Lower lobe of right lung (tissue), 2 donors: Measurements from ENCODE around the gene SLAMF9. TPM values are rescaled to one million over a fixed set of nuclear protein-coding genes. Genes with fewer than 3 reads are reported as not detected.

Experiments
- ATAC-seq, 2 donors: fragments of 200-7000 bp; cut with Tn5 transposase; one replicate each; pipeline ENCODE4 v1.9.1; 2020 to 2022; ENCODE audit warnings: mild to moderate bottlenecking in 2 of 2, moderate library complexity in 2 of 2
- DNase-seq: peaks from one replicate; pipeline ENCODE4 v3.0.0-alpha.2; 2020
- H3K27ac ChIP-seq: fragments of 200-600 bp; one replicate; pipeline ENCODE4 v1.8.0; 2022
- H3K27me3 ChIP-seq: fragments of 200-600 bp; one replicate; pipeline ENCODE4 v1.8.0; 2022; ENCODE audit warnings: low read depth
- H3K36me3 ChIP-seq: fragments of 200-600 bp; one replicate; pipeline ENCODE4 v1.8.0; 2022; ENCODE audit warnings: mild to moderate bottlenecking
- H3K4me1 ChIP-seq: fragments of 200-600 bp; one replicate; pipeline ENCODE4 v1.8.0; 2022
- H3K4me3 ChIP-seq: fragments of 200-600 bp; one replicate; pipeline ENCODE4 v1.8.0; 2022; ENCODE audit warnings: mild to moderate bottlenecking
- H3K9me3 ChIP-seq: fragments of 200-600 bp; one replicate; pipeline ENCODE4 v1.8.0; 2022
- intact Hi-C: fragments of 100-400 bp; cut with DNase I; formaldehyde crosslinking; loops from one replicate; pipeline ENCODE4 v1.11.0; 2022
- total RNA-seq: library from RNA; stranded (reverse); fragmentation: NEBNext Ultra II Directional; extraction: Animal tissue kit (Norgen Biotek cat#: 25700); gene quantifications from one replicate; pipeline ENCODE4 v1.2.1, GENCODE V29; 2021
- TF ChIP-seq, protein P1 (sequence below): fragments of 200-600 bp; IDR thresholded peaks from one replicate; pipeline ENCODE4 v1.8.0; 2022; ENCODE audit warnings: antibody characterized with exemption, mild to moderate bottlenecking
- donor health status: DM: no; HTN: yes; CAD: no; lungs with severe emphysema.

SLAMF9 gene
- total RNA-seq, 1 donor from 2014 or later = not detected

DNA sequence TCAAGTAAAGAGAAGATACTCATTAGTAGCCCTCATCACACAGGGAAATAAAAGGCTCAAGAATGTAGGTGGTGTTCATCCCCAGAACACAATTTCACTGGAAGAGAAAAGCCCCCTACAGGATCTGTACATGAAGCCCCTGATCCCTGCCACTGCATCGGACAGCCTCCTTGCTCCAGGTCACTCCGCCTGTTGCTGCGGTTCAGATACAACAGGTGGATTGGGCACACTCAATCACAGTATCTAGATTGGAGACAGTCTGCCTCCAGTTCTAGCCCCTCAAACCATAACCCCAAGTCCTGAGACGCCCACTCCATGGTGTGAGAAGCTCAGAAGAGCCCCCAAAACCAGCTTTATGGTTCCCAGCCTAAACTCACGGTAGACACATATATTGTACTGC, 1.1 kb downstream of the SLAMF9 start:
- H3K27ac ChIP-seq = no peak overlapping the region
- ATAC-seq (no peak), DNase-seq (no peak)

DNA sequence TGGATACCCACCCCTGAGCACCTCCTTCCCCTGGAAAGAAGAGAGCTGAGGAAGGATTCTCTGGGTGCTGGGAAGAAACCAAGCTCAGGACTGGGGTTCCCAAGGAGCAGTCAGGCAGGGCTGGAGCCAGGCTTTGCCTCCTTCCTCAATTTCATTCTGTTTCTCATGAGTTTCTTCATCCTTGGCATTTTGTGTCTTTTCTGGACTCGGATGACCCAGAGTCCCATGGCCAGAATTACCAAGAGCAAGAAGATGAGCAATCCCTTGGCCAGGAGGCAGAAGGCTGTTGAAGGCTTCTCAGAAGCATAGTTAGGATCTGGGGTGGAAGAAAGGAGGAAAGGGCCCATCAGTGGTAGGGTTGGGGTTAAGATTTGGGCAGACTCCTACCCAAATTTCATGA, 2.5 kb downstream of the SLAMF9 start:
- H3K4me1 ChIP-seq = peaks cover 7% of the 10 kb centered on the region
- no peak overlapping the region for H3K27ac ChIP-seq
- intact Hi-C loops = no loop called here
- no peak for ATAC-seq
- no peaks in the 10 kb centered on the region for H3K36me3 ChIP-seq
- peaks cover 3% of the 10 kb centered on the region for H3K27me3 ChIP-seq
- TF ChIP-seq, protein P1, sequence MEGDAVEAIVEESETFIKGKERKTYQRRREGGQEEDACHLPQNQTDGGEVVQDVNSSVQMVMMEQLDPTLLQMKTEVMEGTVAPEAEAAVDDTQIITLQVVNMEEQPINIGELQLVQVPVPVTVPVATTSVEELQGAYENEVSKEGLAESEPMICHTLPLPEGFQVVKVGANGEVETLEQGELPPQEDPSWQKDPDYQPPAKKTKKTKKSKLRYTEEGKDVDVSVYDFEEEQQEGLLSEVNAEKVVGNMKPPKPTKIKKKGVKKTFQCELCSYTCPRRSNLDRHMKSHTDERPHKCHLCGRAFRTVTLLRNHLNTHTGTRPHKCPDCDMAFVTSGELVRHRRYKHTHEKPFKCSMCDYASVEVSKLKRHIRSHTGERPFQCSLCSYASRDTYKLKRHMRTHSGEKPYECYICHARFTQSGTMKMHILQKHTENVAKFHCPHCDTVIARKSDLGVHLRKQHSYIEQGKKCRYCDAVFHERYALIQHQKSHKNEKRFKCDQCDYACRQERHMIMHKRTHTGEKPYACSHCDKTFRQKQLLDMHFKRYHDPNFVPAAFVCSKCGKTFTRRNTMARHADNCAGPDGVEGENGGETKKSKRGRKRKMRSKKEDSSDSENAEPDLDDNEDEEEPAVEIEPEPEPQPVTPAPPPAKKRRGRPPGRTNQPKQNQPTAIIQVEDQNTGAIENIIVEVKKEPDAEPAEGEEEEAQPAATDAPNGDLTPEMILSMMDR = no peak
- H3K9me3 ChIP-seq = no peaks in the 10 kb centered on the region
- no peak overlapping the region for H3K4me3 ChIP-seq
- DNase-seq = no peak

More for the DNA sequence above, 1.1 kb downstream of the SLAMF9 start:
- peaks cover 3% of the 10 kb centered on the region for H3K27me3 ChIP-seq
- peaks cover 7% of the 10 kb centered on the region for H3K4me1 ChIP-seq
- TF ChIP-seq, protein P1 = no peak
- no peaks in the 10 kb centered on the region for H3K9me3 ChIP-seq
- H3K4me3 ChIP-seq = no peak overlapping the region
- intact Hi-C loops = no loop called here
- no peaks in the 10 kb centered on the region for H3K36me3 ChIP-seq

DNA sequence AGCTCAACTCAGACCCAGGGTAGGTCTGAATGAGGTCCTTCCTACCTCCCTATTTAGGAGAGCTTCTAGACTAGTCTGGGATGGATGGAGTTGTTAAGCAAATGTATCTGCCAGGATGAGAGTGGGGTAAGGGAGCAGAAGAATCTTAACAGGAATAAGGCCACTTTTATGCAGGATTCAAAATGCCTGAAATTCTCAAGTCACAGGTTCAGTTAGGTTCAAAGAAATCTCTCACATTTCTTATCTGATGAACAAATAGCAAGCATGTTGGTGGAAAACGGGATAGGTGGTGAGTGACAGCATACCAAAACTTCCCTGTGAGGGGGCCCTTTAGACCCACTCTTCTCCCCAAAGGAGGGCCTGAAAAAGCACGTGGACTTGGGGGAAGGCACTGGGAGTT, 3.0 kb downstream of the SLAMF9 start:
- TF ChIP-seq, protein P1 = no peak
- ATAC-seq = no peak
- intact Hi-C loops = no loop called here

DNA sequence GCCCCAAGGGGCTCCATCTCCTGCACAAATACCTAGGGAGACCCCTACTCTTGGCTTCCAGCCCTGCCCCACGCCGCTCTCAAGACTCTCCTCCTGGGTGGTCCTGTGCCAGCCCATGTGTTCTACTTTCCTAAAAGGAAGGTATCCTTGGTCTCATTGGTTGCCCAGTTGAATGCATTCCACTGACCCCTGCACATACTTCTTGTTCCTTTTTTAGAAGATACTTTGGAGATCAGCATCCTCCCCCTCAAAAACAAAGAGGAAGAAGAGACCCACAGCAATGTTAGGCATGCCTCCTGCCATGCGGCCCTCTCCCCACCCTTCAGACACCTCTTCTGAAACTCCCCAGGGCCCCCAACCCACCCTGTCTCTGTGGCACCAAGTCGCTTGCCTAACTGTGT, 4.1 kb downstream of the SLAMF9 start:
- H3K9me3 ChIP-seq = no peaks in the 10 kb centered on the region
- no peak for DNase-seq
- H3K4me1 ChIP-seq = peaks cover 21% of the 10 kb centered on the region
- intact Hi-C loops = no loop called here
- no peaks in the 10 kb centered on the region for H3K36me3 ChIP-seq
- TF ChIP-seq, protein P1 = no peak
- H3K27me3 ChIP-seq = peaks cover 9% of the 10 kb centered on the region
- ATAC-seq = no peak
- no peak overlapping the region for H3K27ac ChIP-seq
- H3K4me3 ChIP-seq = no peak overlapping the region

More for the DNA sequence above, 3.0 kb downstream of the SLAMF9 start:
- Histone ChIP-seq H3K36me3 (no peaks in the 10 kb centered on the region), H3K27me3 (peaks cover 3% of the 10 kb centered on the region), H3K4me1 (peaks cover 11% of the 10 kb centered on the region), H3K4me3 (no peak overlapping the region), H3K27ac (no peak overlapping the region), H3K9me3 (no peaks in the 10 kb centered on the region)
- no peak for DNase-seq

DNA sequence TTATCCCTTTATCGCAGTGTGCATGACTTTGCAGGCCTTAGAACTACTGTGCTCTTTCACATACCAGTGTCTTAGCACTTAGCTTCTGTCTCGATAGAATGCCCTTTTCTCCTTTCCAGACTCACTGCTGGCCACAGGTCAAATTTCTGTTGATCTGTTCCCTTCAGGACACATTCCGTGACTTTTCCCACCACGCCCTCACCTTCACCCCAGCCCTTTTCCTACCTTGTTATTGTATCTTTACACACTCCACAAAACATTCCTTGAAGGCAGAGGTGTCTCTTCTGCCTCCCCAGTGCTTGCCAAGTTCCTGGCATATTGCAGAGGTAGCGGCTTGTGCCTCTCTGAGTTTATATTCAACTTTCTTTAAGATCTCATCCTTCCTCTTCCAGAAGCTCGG, 4.9 kb downstream of the SLAMF9 start:
- H3K27ac ChIP-seq = no peak overlapping the region
- H3K4me1 ChIP-seq = peaks cover 23% of the 10 kb centered on the region
- H3K27me3 ChIP-seq = peaks cover 18% of the 10 kb centered on the region
- TF ChIP-seq, protein P1 = no peak
- intact Hi-C loops = no loop called here
- ATAC-seq (no peak), DNase-seq (no peak)
- H3K36me3 ChIP-seq = no peaks in the 10 kb centered on the region
- H3K9me3 ChIP-seq = no peaks in the 10 kb centered on the region
- no peak overlapping the region for H3K4me3 ChIP-seq

DNA sequence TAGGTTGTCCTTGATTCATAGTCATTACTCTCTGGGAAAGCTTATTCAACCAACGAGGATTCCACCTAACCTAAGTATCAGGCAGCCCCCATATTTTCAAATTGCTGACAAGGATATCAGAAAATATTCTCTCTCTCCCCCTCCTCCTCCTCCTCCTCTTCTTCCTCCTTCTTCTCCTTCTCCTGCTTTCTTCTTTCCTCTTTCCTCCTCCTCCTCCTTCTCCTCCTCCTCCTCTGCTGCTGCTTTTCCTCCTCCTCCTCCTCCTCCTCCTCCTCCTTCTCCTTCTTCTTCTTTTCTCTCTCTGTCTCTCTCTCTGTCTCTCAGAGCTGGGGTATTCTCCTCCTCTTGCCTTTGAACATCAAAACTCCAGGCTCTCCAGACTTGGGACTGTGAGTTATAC, 6.1 kb downstream of the SLAMF9 start:
- Histone ChIP-seq H3K4me3 (no peak overlapping the region), H3K27ac (no peak overlapping the region), H3K4me1 (peaks cover 23% of the 10 kb centered on the region), H3K9me3 (no peaks in the 10 kb centered on the region), H3K27me3 (peaks cover 17% of the 10 kb centered on the region), H3K36me3 (no peaks in the 10 kb centered on the region)
- DNase-seq (no peak), ATAC-seq (no peak)
- TF ChIP-seq, protein P1 = no peak
- intact Hi-C loops = no loop called here
